Heart right ventricle (tissue), 16 donors: ENCODE data around the gene MEX3A. TPM values are rescaled to one million over a fixed set of nuclear protein-coding genes. Genes with fewer than 3 reads are reported as not detected.

ENCODE experiments used
- ATAC-seq, 8 donors: fragments of 200-7000 bp; cut with Tn5 transposase; one replicate each; pipeline ENCODE4 v1.9.1; 2020; ENCODE audit warnings: mild to moderate bottlenecking in 8 of 8, moderate library complexity in 8 of 8, moderate number of reproducible peaks in 1 of 8
- DNase-seq, 2 donors: peaks; one replicate each; pipeline ENCODE4 v3.0.0-alpha.2; 2020
- H3K27ac ChIP-seq, 10 donors: fragments of 200-600 bp; sonication (generic) in 2 of 10; one replicate each; pipeline versions ENCODE4 v1.5.0 to v1.8.0; 2020 to 2022; ENCODE audit warnings: mild to moderate bottlenecking in 3 of 10
- H3K27me3 ChIP-seq, 7 donors: fragments of 200-600 bp; one replicate each; pipeline ENCODE4 v1.8.0; 2021 to 2022; ENCODE audit warnings: mild to moderate bottlenecking in 2 of 7
- H3K36me3 ChIP-seq, 9 donors: fragments of 200-600 bp; sonication (generic) in 1 of 9; one replicate each; pipeline versions ENCODE4 v1.5.0 to v1.8.0; 2020 to 2022; ENCODE audit warnings: mild to moderate bottlenecking in 2 of 9
- H3K4me1 ChIP-seq, 9 donors: fragments of 200-600 bp; sonication (generic) in 1 of 9; one replicate each; pipeline versions ENCODE4 v1.5.0 to v1.8.0; 2020 to 2022; ENCODE audit warnings: mild to moderate bottlenecking in 4 of 9
- H3K4me3 ChIP-seq, 10 donors: fragments of 200-600 bp; sonication (generic) in 2 of 10; one replicate each; pipeline versions ENCODE4 v1.5.0 to v1.8.0; 2020 to 2022; ENCODE audit warnings: mild to moderate bottlenecking in 7 of 10, moderate library complexity in 2 of 10
- H3K9me3 ChIP-seq, 11 donors: fragments of 200-600 bp in 10 of 11; sonication (generic) in 2 of 11; one replicate each; pipeline versions ENCODE4 v1.5.0 to v1.8.0; 2013 to 2022; ENCODE audit warnings: mild to moderate bottlenecking in 2 of 11, control low read depth in 1 of 11, moderate library complexity in 1 of 11
- WGBS, 2 donors: extraction: QIAGEN DNeasy Blood & Tissue Kit; methylation state at CpG; one replicate each; pipeline ENCODE4 v1.1.7; 2013; ENCODE audit warnings: inconsistent platforms in 1 of 2; 5-methylcytosine and 5-hydroxymethylcytosine counted together
- intact Hi-C, 10 donors: fragments of 100-400 bp; cut with DNase I; formaldehyde crosslinking; loops; one replicate each; pipeline versions ENCODE4 v1.11.1 to v1.14.2; 2022
- polyA plus RNA-seq, 2 donors: library from polyadenylated mRNA; stranded (reverse); fragments of 200-250 nt; gene quantifications; one replicate each; pipeline ENCODE4 v1.2.3, GENCODE V29; 2013
- total RNA-seq, 10 donors: library from RNA; stranded (reverse); fragmentation: NEBNext Ultra II Directional in 3 of 10; extraction: Animal tissue kit (Norgen Biotek cat#: 25700) in 3 of 10; gene quantifications; one replicate each; pipeline versions ENCODE4 v1.2.1 to v1.2.4, GENCODE V29; 2021 to 2023
- TF ChIP-seq, protein P1 (sequence below), 9 donors: fragments of 200-600 bp; sonication (generic) in 2 of 9; IDR thresholded peaks; one replicate each; pipeline versions ENCODE4 v1.5.0 to v1.8.0; 2021 to 2022; ENCODE audit warnings: antibody characterized with exemption in 9 of 9, mild to moderate bottlenecking in 5 of 9, moderate library complexity in 1 of 9
- donor health status: Arrhythmogenic right ventricular cardiomyopathy.
- donor health status: ischemic (EF 13 %, LVEDD 7.1; RV severe dilation, severe dysfunction).
- donor health status: healthy with polysubstance abuse.
- donor health status: DM: no; HTN: yes; CAD: no.
- donor health status: DM: no; HTN: no; CAD: no.
- donor health status: ischemic (EF 25% LVEDD 6.9; RV normal size, moderate dysfunction).
- donor health status: ischemic (EF 25% LVEDD 5.7; RV mildly dilated, moderate dysfunction).
- donor health status: healthy.
- donor health status: DM: yes; HTN: yes; CAD: no.
- donor health status: Ischemic cardiomyopathy.
- donor health status: ischemic (EF 35%, LVEDD 5.7; RV mildly dilated, moderate dysfunction).
- donor health status: nonischemic (EF 11% LVEDD 7.7; RV severe dilation, severe dysfunction).
- donor health status: DM: yes; HTN: yes; CAD: no.
- donor health status: PGD.
- donor health status: ischemic (EF 29% LVEDD 5.4; RV normal size, mild dysfunction).
- donor health status: nonischemic (EF 23%, LVEDD 6.1; RV moderate dilation, normal function).

The MEX3A gene
- total and polyA plus RNA-seq, 12 donors: 0.09 to 0.31 (median 0.19) TPM

DNA sequence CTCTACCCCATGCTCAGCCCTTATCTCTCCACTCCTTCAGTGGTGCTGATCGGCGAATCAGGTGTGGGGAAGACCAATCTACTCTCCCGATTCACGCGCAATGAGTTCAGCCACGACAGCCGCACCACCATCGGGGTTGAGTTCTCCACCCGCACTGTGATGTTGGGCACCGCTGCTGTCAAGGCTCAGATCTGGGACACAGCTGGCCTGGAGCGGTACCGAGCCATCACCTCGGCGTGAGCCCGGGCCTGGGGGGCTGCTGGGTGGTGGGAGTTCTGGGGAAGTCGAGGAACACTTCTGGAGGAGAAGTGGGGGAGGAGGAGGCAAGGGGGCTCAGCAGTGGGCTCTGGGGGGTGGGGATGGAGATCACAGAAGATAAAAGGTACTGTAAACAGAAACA is 16.4 kb downstream of the MEX3A start:
- 74 to 77% methylated on average over 16 of the region's 16 CpGs for WGBS, 2 donors
- Histone ChIP-seq H3K36me3 (no peaks in the 10 kb centered on the region), H3K4me3 (no peak overlapping the region), H3K27ac (no peak overlapping the region), H3K9me3 (no peaks in the 10 kb centered on the region), H3K27me3 (no peaks in the 10 kb centered on the region), H3K4me1 (peaks cover 0 to 11% (median 0%) of the 10 kb centered on the region in 9 donors)
- ATAC-seq (peak in 1 of 8 donors; percentile 8), DNase-seq (no peak)
- TF ChIP-seq, protein P1, sequence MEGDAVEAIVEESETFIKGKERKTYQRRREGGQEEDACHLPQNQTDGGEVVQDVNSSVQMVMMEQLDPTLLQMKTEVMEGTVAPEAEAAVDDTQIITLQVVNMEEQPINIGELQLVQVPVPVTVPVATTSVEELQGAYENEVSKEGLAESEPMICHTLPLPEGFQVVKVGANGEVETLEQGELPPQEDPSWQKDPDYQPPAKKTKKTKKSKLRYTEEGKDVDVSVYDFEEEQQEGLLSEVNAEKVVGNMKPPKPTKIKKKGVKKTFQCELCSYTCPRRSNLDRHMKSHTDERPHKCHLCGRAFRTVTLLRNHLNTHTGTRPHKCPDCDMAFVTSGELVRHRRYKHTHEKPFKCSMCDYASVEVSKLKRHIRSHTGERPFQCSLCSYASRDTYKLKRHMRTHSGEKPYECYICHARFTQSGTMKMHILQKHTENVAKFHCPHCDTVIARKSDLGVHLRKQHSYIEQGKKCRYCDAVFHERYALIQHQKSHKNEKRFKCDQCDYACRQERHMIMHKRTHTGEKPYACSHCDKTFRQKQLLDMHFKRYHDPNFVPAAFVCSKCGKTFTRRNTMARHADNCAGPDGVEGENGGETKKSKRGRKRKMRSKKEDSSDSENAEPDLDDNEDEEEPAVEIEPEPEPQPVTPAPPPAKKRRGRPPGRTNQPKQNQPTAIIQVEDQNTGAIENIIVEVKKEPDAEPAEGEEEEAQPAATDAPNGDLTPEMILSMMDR (IDR thresholded peaks at IDR 0.05): no peak
- intact Hi-C loops: loop anchor here in 2 of 10 donors (5.0 to 10.0 kb wide), 2 partner anchors 44 to 61 kb away; partner anchors contain the start of gene SSR2 (in 1 of the 2)

DNA sequence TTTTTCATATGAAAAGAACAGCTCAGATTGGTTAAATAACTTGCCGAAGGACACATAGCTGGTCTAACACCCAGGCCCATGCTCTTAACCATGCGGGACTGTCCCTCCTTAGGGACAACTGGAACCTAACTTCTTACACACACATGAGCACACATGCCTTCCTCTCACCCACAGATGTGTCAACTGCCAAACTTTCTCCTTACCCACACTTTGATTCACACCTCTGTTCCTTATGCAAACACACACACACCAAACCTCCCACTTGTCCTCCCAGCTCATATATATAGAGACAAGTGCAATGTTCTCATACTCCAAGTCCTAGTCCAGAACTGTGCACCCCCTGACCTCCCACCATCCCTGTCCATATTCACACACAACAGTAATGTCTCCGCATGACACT is 17.1 kb downstream of the MEX3A start:
- no peak overlapping the region for H3K4me3 ChIP-seq
- no peak for ATAC-seq
- H3K27ac ChIP-seq: no peak overlapping the region
- DNase-seq: no peak
- WGBS, 2 donors: 92 to 98% methylated on average over 3 of the region's 3 CpGs
- H3K9me3 ChIP-seq: no peaks in the 10 kb centered on the region
- peaks cover 0 to 8% (median 0%) of the 10 kb centered on the region in 9 donors for H3K4me1 ChIP-seq
- no peaks in the 10 kb centered on the region for H3K36me3 ChIP-seq
- no peaks in the 10 kb centered on the region for H3K27me3 ChIP-seq
- intact Hi-C loops: loop anchor here in 2 of 10 donors (5.0 to 10.0 kb wide), 2 partner anchors 43 to 60 kb away; partner anchors contain the start of gene SSR2 (in 1 of the 2)
- TF ChIP-seq, protein P1 (IDR thresholded peaks at IDR 0.05): no peak

DNA sequence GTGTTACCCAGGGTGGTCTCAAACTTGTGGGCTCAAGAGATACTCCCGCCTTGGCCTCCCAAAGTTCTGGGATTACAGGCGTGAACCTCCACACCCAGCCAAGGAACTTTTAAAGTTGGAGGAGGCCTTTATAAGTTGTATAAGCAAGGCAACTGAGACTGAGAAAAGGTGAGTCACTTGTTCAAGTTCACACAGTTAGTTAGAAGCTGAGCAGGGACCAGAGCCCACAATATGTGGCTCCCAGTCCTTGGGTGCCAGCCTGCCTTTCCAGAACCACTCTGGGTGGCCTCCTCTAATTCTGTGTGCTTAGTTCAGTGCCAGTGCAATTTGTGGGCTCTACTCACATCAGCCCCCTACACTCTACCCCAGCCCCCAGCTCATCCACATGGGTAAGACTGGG is 17.6 kb downstream of the MEX3A start:
- ATAC-seq: no peak
- no peak for DNase-seq
- H3K27me3 ChIP-seq: no peaks in the 10 kb centered on the region
- no peaks in the 10 kb centered on the region for H3K9me3 ChIP-seq
- intact Hi-C loops: loop anchor here in 2 of 10 donors (5.0 to 10.0 kb wide), 2 partner anchors 42 to 60 kb away; partner anchors contain the start of gene SSR2 (in 1 of the 2)
- peaks cover 0 to 2% (median 0%) of the 10 kb centered on the region in 9 donors for H3K4me1 ChIP-seq
- TF ChIP-seq, protein P1 (IDR thresholded peaks at IDR 0.05): no peak
- no peak overlapping the region for H3K27ac ChIP-seq
- H3K4me3 ChIP-seq: no peak overlapping the region
- H3K36me3 ChIP-seq: no peaks in the 10 kb centered on the region
- 94 to 100% methylated on average over 2 of the region's 2 CpGs for WGBS, 2 donors

DNA sequence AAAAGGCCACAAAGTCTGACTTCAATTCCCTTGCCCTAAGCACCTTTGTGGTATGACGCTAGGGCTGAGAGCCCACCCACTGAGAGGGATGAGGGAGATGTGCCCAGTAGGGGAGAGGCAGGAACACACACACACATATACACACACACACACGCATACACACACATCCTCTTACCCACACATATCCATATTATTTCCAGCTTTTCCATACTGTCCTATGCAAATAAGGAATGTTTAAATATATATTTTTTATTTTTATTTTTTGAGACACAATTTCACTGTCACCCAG is 18.3 kb downstream of the MEX3A start:
- no peak overlapping the region for H3K27ac ChIP-seq
- peaks cover 0 to under 1% (median 0%) of the 10 kb centered on the region in 9 donors for H3K36me3 ChIP-seq
- intact Hi-C loops: loop anchor here in 1 of 10 donors (10.0 kb wide), 1 partner anchor 59 kb away; no protein-coding TSS in a partner anchor
- 60 to 71% methylated on average over 2 of the region's 2 CpGs for WGBS, 2 donors
- no peaks in the 10 kb centered on the region for H3K27me3 ChIP-seq
- no peak overlapping the region for H3K4me3 ChIP-seq
- TF ChIP-seq, protein P1 (IDR thresholded peaks at IDR 0.05): no peak
- ATAC-seq (no peak), DNase-seq (no peak)
- no peaks in the 10 kb centered on the region for H3K9me3 ChIP-seq
- no peaks in the 10 kb centered on the region for H3K4me1 ChIP-seq
